HG02588 (cell line): ENCODE data around the gene SERPINB1.

ENCODE experiments used
- ATAC-seq: cut with Tn5 transposase; IDR thresholded peaks from one replicate; pipeline ENCODE4 v1.9.1; 2021; ENCODE audit warnings: mild to moderate bottlenecking, moderate library complexity; ENCODE audit not compliant: unreplicated experiment

The SERPINB1 gene

DNA sequence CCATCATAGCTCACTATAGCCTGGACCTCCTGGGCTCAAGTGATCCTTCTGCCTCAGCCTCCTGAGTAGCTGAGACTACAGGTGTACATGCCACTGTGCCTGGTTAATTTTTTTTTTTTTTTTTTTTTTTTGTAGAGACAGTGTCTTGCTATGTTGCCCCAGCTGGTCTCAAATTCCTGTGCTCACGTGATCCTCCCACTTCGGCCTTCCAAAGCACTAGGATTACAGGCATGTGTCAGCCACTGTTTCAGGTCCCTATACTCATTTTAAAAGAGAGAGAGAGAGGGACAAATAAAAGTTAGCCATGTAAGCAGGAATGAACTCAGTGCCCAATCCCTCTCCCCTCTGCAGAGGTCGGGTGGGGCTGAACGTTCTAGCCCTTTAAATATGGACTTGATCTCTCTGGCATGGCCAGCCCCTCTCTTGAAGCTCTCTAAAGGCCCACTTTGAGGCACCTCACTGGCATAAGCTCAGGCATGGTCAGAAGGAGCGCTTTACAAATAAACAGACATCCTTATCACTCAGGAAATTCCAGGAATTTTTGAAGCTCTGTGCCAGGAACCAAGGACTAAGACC, 9.0 kb upstream of the SERPINB1 start:
- ATAC-seq, result no peak

DNA sequence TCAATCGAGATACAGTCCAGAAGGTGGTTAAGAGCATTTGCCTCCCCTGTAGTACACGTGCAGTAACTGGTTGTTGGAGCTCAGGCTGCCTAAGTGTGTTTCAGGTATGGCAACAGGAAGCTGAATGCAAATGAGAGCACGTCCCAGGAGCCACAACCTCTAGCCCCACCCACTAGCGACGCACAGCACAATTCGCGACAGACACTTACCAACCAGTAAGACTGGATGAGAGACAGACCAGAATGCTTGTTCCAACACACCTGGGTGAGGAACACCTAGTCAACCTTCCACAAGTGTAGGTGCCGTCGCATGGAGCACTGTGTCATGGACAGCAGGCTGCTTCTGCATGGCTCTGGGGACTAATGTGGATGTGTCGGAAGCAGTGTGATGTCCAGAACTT, 7.2 kb upstream of the SERPINB1 start:
- ATAC-seq, result no peak

- ATAC-seq, result no peak
Measured at GRCh38 chr6:2845880-2846208, 4.2 kb upstream of the SERPINB1 start.

DNA sequence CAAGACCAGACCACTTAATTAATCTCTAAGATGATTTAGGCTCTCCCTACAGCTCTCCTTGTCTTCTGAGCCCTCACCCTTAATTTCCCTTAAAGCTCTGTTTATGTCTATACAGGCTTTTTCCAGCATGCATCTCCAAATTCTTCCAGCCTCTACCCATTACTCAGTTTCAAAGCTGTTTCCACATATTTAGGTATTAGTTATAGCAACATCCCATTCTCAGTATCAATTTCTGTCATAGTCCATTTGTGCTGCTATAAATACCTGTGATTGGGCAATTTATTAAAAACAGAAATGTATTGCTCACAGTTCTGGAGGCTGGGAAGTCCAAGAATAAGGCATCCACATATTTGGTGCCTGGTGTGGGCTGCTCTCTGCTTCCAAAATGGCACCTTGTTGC, 2.3 kb upstream of the SERPINB1 start:
- no peak for ATAC-seq

DNA sequence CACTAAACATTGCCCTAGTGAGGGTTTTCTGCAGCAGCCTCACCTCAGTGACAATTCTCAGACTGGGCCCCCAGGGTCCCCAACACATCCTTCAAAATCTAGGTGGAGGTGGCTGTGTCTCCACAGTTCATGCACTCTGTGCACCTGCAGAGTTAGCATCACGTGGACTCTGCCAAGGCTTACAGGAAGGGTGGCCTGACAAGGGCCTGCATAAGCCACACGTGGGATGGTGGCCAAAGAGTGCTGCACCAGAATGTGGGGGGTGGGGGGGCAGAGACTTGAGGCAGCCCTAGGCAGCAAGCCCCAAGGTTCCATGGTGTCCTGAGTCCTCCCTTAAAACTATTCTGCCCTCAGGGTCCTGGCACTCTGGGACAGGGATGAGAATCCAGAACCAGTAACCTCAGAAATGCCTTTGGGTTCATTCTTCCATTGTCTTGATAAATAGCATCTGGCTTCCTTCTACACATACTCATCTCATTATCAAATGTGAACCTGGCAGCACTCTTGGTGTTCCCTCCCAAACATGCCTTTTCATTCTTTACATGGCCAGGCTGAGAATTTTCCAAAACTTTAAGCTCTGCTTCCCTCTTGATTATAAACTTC, 1.6 kb upstream of the SERPINB1 start:
- no peak for ATAC-seq

GRCh38 chr6:2842139-2842552, 483 bp upstream of the SERPINB1 start:
- no peak for ATAC-seq

- no peak for ATAC-seq
Measured at GRCh38 chr6:2840749-2841061, 958 bp downstream of the SERPINB1 start.

GRCh38 chr6:2839982-2840748, 1.5 kb downstream of the SERPINB1 start:
- no peak for ATAC-seq

- ATAC-seq, result no peak
Measured at GRCh38 chr6:2839195-2839981, 2.3 kb downstream of the SERPINB1 start.

DNA sequence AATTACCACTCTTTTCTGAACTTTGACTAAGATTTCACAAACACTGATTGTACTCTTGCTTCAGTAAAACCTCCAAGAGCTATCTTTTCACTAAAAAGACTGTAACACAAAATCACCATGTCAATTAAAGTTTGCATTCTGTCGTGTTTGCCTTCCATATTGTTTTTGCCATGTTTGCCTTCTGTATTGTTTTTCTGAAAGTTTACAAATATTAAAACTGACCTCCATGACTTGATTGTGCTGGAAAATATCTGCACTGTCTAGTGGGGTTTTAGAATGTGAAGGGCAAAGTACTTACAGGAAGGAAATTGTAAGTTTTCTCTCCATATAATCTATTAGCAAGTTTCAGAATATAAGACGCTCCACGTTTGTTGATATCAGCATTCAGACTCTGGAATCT, 3.4 kb downstream of the SERPINB1 start:
- no peak for ATAC-seq

DNA sequence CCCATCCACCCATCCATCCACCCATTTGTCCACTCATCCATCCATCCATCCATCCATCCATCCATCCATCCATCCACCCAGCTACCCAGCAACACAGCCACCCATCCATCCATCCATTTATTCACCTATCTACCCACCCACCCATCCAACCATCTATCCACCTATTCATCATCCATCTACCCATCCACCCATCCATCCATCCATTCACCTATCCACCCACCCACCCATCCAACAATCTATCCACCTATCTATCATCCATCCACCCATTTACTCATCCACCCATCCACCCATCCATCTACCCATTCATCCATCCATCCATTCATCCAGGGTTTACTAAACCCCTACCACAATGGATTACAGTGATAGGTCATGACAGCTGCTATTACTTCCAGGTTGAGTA, 7.4 kb downstream of the SERPINB1 start:
- no peak for ATAC-seq

DNA sequence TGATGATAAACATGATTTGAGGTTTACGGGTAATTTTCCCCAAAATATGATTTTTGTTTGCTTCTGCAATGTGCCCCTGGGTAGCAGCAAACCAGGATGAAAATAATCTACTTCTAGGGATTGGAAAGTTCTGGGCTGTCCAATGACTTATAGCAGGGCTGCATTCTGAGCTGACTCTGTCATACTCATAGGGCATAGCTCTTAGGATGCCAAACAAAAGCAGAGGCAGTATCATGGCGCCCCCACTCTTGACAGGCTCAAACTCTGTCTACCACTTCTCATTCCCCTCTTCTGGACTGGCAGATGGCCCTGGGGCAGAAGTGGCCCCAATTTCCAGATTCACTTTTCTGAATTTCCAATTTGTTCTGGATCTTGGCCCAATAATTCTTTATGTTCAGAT, 10.3 kb downstream of the SERPINB1 start:
- no peak for ATAC-seq

- no peak for ATAC-seq
Measured at GRCh38 chr6:2830183-2830582, 11.5 kb downstream of the SERPINB1 start.

GRCh38 chr6:2829253-2829652, 12.4 kb downstream of the SERPINB1 start:
- no peak for ATAC-seq

DNA sequence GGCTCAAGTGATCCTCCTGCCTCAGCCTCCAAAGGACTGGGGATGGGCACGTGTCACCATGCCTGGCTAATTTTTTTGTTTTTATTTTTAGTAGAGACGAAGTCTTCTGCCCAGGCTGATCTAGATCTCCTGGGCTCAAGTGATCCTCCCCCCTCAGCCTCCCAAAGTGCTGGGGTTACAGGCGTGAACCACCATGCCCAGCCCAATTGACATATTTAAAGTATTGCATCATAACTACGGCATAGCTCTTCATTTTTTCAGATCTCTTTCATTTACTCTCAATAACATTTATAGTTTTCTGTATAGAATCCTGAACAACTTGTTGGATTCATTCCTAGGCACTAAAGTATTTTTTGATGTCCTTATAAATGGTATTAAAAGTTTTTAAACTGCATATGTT, 13.0 kb downstream of the SERPINB1 start:
- ATAC-seq, result no peak

- ATAC-seq, result no peak
Measured at GRCh38 chr6:2827142-2827541, 14.5 kb downstream of the SERPINB1 start.

GRCh38 chr6:2826131-2826530, 15.5 kb downstream of the SERPINB1 start:
- ATAC-seq, result no peak

DNA sequence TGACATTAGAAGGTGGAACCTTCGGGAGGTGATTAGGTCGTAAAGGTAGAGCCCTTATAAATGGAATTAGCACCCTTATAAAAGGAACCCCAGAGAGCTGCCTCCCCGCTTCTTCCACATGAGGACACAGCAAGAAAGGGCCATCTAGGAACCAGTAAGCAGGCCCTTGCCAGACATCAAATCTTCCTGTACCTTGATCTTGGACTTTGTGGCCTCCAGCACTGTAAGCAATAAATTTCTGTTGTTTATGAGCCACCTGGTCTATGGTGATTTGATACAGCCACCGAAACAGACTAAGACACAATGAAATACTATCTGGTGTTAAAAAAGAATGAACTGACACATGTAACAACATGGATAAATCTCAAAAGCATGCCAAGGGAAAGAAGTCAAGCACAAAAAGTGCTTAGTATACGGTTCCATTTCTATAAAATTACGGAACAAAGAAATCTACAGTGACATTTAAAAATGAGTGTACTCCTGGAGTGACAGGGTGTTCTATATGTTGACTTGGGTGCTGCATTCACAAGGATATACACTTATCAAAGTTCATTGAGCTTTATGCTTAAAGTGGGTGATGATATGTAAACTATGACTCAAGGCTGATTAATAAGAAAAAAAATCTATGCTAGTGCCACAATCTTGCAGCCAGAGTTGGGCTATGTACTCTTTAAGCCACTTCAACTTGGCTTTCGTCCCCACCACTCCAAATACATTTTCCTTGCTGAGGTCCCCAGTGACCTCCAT, 18.4 kb downstream of the SERPINB1 start:
- ATAC-seq, result no peak

DNA sequence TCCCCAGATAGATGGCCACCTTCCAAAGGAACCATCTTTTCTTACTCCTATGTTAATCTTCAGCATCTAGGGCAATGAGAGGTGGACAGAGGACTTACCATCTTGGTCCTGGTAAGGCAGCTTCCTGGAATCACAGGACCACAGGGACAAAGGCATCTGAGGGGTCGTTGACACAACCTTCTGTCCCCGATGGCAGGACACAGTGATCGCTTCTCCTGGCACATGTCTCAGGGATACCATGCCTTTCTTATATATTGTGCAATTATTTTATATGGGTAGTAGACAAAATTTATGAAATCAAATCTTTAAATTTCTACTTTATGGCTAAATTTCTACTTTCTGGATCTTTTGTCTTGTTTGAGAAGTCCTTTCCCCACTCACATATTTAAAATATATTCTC, 20.1 kb downstream of the SERPINB1 start:
- ATAC-seq, result no peak

- no peak for ATAC-seq
Measured at GRCh38 chr6:2820415-2820814, 21.2 kb downstream of the SERPINB1 start.

- no peak for ATAC-seq
Measured at GRCh38 chr6:2819978-2820377, 21.7 kb downstream of the SERPINB1 start.
